Ovary (tissue), 3 donors: ENCODE results near the gene STX5.
"Not testable (repeated sequence)": the region's sequence is repeated elsewhere in the genome, so short reads cannot be mapped to it uniquely, and the experiment has no call there.

Experiments
- POLR2A ChIP-seq: fragments of 450-650 bp; IDR thresholded peaks from one replicate; pipeline ENCODE4 v1.6.1; 2017; ENCODE audit warnings: antibody characterized with exemption, mild to moderate bottlenecking, moderate library complexity
- TF ChIP-seq, protein P1 (sequence below), 3 donors: fragments of 450-650 bp in 2 of 3; fragments of 200-600 bp in 1 of 3; IDR thresholded peaks; one replicate each; pipeline versions ENCODE4 v1.5.1 to v1.8.0; 2016 to 2022; ENCODE audit warnings: antibody characterized with exemption in 3 of 3, mild to moderate bottlenecking in 1 of 3
- donor health status: DM: no; HTN: no; CAD: no.

DNA sequence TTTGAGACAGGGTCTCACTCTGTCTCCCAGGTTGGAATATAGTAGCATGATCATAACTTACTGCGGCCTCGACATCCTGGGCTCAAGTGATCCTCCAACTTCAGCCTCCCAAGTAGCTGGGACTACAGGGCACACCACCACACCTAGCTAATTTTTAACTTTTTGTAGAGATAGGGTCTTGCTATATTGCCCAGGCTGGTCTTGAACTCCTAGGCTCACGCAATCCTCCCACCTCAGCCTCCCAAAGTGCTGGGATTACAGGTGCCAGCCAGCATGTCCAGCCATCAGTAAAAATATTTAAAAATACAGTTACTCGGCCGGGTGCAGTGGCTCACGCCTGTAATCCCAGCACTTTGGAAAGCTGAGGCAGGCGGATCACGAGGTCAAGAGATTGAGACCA lies 3.7 kb downstream of the STX5 start:
- TF ChIP-seq, protein P1, sequence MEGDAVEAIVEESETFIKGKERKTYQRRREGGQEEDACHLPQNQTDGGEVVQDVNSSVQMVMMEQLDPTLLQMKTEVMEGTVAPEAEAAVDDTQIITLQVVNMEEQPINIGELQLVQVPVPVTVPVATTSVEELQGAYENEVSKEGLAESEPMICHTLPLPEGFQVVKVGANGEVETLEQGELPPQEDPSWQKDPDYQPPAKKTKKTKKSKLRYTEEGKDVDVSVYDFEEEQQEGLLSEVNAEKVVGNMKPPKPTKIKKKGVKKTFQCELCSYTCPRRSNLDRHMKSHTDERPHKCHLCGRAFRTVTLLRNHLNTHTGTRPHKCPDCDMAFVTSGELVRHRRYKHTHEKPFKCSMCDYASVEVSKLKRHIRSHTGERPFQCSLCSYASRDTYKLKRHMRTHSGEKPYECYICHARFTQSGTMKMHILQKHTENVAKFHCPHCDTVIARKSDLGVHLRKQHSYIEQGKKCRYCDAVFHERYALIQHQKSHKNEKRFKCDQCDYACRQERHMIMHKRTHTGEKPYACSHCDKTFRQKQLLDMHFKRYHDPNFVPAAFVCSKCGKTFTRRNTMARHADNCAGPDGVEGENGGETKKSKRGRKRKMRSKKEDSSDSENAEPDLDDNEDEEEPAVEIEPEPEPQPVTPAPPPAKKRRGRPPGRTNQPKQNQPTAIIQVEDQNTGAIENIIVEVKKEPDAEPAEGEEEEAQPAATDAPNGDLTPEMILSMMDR (IDR thresholded peaks at IDR 0.05) = not testable (repeated sequence)
- TF ChIP-seq POLR2A = not testable (repeated sequence)
